NK-92 (cell line): ENCODE results near the gene ATP8B2.
"Not testable (repeated sequence)": the region's sequence is repeated elsewhere in the genome, so short reads cannot be mapped to it uniquely, and the experiment has no call there.

Experiments
- DNase-seq: peaks from one replicate; lab custom pipeline; 2025; ENCODE audit not compliant: unreplicated experiment; lab: John Stamatoyannopoulos, UW

ATP8B2 gene

DNA sequence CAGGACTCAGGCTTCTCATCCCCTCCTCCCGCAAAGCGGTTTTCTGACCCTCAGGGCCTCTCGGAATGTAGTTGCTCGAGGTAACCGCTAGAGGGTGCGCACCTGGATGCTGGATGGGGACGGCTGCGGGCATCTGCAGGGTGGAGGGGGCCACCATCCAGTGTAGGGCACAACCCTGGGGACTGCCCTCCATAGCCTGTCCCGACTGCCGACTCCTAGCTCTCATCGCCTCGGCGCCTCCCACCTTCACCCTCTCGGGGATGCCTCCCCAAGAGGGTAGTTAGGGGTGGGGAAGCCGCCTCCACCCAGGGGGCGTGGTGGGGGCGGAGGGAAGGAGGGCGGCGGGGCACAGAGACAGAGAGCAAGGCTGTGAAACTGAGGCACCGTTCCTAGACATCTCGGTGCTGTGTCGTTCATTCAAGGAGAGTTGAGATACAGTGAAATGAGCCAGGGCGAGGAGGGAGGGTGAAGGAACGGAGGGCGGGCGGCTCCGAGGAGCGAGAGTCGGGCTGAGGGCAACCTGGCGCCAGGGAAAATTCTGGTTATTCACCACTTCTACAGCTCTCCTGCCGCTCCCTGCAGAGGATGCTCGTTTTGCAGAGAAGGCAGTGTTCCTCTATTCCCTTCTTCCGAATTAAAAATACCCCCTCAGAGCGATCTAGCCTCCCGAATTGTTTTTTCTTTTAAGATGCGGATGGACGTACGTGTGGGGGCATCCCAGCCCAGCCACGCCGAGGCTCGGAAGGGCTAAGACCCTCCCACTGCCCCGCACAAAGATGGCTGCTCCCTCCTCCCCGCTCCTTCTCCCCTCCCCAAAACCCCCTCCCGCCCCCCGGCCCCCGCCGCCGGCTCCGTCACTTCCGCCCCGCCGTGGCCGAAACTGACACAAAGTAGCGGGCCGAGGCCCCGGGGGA is at the start of gene ATP8B2:
Gene ATP8B2 (plus strand): TSS at position 857 of the 914 bp plus-strand sequence. CDS start 2,617 bp downstream, outside the sequence.
- peak; percentile 26 for DNase-seq

DNA sequence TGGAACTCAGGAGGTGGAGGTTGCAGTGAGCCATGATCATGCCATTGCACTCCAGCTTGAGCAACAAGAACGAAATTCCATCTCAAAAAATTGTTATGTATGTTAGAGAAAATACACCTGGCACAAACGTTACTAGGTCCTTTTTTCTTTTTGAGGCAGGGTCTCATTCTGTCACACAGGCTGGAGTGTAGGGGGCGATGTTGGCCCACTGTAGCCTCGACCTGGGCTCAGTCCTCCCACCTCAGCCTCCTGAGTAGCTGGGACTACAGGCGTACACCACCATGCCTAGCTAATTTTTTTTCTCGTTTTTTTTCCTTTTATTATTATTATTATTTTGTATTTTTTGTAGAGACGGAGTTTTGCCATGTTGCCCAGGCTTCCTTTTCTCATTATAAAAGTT is 48.5 kb upstream of the ATP8B2 start:
- no peak for DNase-seq

DNA sequence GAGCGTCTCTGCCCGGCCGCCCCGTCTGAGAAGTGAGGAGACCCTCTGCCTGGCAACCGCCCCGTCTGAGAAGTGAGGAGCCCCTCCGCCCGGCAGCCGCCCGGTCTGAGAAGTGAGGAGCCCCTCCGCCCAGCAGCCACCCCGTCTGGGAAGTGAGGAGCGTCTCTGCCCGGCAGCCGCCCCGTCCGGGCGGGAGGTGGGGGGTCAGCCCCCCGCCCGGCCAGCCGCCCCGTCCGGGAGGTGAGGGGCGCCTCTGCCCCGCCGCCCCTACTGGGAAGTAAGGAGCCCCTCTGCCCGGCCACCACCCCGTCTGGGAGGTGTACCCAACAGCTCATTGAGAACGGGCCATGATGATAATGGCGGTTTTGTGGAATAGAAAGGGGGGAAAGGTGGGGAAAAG is 37.7 kb upstream of the ATP8B2 start:
- not testable (repeated sequence) for DNase-seq

DNA sequence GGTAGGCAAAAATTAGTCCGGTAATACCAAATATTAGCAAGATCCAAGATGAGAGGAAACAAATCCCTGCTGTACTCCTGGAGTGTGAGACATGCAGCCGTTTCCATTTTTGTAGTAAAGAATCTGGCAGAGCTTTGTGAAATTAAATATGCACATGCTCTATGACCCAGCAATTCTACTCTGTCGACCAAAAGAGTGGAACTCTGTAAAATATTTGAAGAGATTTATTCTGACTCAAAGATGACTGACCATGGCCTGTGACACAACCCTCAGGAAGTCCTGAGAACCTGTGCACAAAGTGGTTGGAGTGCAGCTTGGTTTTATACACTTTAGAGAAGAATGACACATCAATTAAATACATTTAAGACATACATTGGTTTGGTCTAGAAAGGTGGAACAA is 36.7 kb upstream of the ATP8B2 start:
- DNase-seq, result no peak

DNA sequence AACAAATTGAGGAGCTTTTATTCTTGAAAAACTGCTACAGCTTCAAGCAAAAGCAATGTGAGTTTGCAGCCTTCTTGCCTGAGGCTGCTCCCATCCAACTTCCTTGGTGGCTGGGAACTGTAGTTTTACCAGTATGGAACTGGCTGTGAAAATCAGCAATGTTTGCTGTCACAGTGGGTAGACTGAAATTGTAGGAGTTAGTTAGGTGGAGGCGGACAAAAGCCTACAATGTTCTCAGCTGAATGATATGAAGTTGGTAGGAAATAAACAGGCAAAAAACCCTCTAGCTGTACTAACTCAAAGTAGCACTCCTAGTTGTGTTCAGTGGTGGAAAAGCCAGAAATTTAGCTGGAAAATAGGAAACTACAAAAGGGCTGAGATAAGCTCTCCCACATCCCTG is 34.4 kb upstream of the ATP8B2 start:
- DNase-seq, result no peak

DNA sequence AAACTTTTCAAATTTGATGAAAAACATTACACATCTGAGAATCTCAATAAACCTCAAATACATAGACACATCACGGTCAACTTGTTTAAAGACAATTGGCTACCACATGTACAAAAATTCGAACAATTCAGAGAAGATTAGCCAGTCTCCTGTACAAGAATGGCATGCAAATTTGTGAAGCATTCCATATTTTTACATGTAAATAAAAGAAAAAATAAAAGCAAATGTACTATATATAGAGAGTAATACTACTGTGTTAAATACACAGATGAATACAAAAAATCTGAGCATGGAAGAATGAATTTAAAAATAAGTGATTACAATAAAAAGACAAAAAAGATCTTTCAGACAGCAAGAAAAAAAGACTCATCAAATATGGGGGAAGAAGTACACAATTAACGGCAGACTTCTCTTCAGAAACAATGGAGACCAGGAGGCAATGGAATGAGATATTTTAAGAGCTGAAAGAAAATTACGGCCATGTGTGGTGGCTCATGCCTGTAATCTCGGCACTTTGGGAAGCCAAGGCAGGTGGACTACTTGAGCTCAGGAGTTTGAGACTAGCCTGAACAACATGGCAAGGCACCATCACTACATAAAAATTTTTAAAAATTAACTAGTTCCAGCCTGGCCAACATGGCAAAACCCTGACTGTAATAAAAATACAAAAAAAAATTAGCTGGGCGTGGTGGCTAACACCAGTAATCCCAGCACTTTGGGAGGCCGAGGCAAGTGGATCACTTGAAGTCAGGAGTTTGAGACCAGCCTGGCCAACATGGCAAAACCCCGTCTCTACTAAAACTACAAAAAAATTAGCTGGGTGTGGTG is 29.7 kb upstream of the ATP8B2 start:
- no peak for DNase-seq

- DNase-seq, result no peak
Observed at GRCh38 chr1:154301582-154301981, 23.7 kb upstream of the ATP8B2 start.

DNA sequence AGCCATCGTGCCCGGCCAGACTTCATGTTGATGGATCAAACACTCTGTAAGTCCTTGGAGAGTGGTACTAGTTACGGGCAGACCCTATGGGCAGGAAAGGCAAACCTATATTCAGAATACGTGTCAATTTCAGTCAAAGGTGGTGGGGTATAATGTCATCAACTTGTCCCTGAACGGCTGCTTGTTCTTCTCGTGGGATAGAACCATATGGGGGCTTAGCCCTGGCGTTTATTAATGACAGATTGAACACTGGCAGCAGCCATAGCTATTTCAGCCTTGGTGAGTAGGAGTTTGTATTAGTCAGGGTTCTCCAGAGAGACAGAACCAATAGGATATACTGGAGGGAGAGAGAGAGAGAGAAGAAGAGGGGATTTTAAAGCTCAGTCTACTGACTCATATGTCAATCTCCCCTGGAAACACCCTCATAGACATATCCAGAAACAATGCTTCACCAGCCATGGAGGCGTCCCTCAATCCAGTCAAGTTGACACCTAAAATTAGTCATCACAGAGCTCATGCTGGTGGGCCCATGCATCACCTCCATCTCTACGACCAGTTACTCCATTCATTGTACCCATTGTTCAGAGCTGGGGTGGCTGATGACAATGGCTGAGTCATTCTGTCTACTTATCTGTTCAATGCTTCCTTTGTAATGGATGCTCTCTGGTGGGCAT is 20.5 kb upstream of the ATP8B2 start:
- DNase-seq, result no peak

- no peak for DNase-seq
Observed at GRCh38 chr1:154306151-154306550, 19.2 kb upstream of the ATP8B2 start.

- DNase-seq, result not testable (repeated sequence)
Observed at GRCh38 chr1:154307670-154308270, 17.6 kb upstream of the ATP8B2 start.

GRCh38 chr1:154309136-154309535 is 16.2 kb upstream of the ATP8B2 start:
- DNase-seq, result not testable (repeated sequence)

- not testable (repeated sequence) for DNase-seq
Observed at GRCh38 chr1:154312229-154313065, 12.9 kb upstream of the ATP8B2 start.

GRCh38 chr1:154313066-154313356 is 12.3 kb upstream of the ATP8B2 start:
- DNase-seq, result no peak

- DNase-seq, result not testable (repeated sequence)
Observed at GRCh38 chr1:154314226-154314625, 11.1 kb upstream of the ATP8B2 start.

DNA sequence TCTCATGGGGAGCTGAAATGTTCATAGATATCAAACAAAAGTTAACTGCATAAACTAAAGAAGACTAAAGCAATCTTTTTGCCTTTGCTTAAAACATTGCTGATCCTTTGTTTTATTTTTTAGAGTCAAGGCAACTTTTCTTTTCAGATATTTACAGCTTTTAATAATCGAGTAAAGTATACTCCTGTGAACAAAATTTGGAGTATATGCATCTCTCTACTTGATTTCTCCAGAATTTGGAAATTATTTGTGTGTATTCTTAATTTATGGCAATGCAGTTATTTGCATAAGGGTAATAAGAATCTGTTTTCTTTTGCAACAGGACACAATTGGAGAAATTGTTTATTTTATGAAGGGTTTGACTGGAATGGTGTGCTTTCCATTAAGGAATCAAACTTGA is 8.6 kb upstream of the ATP8B2 start:
- no peak for DNase-seq

GRCh38 chr1:154318386-154318785 is 6.9 kb upstream of the ATP8B2 start:
- no peak for DNase-seq

- DNase-seq, result no peak
Observed at GRCh38 chr1:154320882-154321608, 4.3 kb upstream of the ATP8B2 start, which contains the start of gene AQP10. Gene AQP10, plus strand, starts transcription at chr1:154321093. Its CDS starts 63 bp downstream, at chr1:154321156.

GRCh38 chr1:154321609-154321934 is 3.8 kb upstream of the ATP8B2 start:
- DNase-seq, result not testable (repeated sequence)

DNA sequence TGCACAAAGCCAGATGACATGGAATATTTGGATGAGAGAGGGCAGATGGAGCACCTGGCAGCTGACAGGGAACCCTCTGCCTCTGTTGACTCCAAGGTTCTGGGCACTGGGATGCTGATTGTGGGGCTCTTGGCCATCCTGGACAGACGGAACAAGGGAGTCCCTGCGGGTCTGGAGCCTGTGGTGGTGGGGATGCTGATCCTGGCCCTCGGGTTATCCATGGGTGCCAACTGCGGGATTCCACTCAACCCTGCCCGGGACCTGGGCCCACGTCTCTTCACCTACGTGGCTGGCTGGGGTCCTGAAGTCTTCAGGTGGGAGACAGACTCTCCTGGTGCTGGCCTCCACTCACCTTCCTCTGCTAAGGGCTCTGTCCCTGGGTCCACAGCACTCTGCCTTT is 1.8 kb upstream of the ATP8B2 start:
- DNase-seq, result no peak

DNA sequence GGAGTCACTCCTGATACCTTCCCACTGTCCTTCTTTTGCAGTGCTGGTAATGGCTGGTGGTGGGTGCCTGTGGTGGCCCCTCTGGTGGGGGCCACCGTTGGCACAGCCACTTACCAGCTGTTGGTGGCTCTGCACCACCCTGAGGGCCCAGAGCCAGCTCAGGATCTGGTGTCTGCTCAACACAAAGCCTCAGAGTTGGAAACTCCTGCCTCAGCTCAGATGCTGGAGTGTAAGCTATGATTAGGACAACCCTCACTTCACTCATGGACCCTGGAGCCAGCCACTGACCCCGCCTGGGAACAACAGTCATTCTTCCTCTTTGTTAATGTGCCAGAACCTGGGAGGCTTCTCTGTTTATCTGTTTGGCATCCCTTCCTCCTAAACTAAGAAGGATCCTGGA is 1.1 kb upstream of the ATP8B2 start:
- DNase-seq, result no peak
